ENCODE measurements around the gene ZNF628.

ZNF628 gene

GRCh38 chr19:55466241-55466614 lies 10.2 kb upstream of the ZNF628 start:
- DNase-seq: no peak

GRCh38 chr19:55467236-55468053 lies 9.0 kb upstream of the ZNF628 start:
- DNase-seq: peak in 1 of 2 donors; percentile 35

- no peak for DNase-seq
Observed at GRCh38 chr19:55468054-55468393, 8.4 kb upstream of the ZNF628 start.

GRCh38 chr19:55471266-55471665 lies 5.2 kb upstream of the ZNF628 start:
- DNase-seq: no peak

GRCh38 chr19:55472463-55472862 lies 4.0 kb upstream of the ZNF628 start:
- DNase-seq: no peak

- no peak for DNase-seq
Observed at GRCh38 chr19:55473225-55474012, 3.0 kb upstream of the ZNF628 start.

- no peak for DNase-seq
Observed at GRCh38 chr19:55474269-55475265, 1.9 kb upstream of the ZNF628 start.

- DNase-seq: no peak
Observed at GRCh38 chr19:55477905-55478304, 1.5 kb downstream of the ZNF628 start.

GRCh38 chr19:55478364-55478763 lies 1.9 kb downstream of the ZNF628 start:
- no peak for DNase-seq

- no peak for DNase-seq
Observed at GRCh38 chr19:55479045-55479444, 2.6 kb downstream of the ZNF628 start.

- no peak for DNase-seq
Observed at GRCh38 chr19:55479451-55480230, 3.2 kb downstream of the ZNF628 start.

- no peak for DNase-seq
Observed at GRCh38 chr19:55481148-55481793, 4.9 kb downstream of the ZNF628 start.

- no peak for DNase-seq
Observed at GRCh38 chr19:55481794-55482155, 5.4 kb downstream of the ZNF628 start.

- DNase-seq: no peak
Observed at GRCh38 chr19:55482156-55482961, 5.9 kb downstream of the ZNF628 start.

- DNase-seq: no peak
Observed at GRCh38 chr19:55482967-55483705, 6.7 kb downstream of the ZNF628 start.

GRCh38 chr19:55483706-55484592 lies 7.5 kb downstream of the ZNF628 start:
- DNase-seq: no peak

GRCh38 chr19:55484593-55485438 lies 8.4 kb downstream of the ZNF628 start, which contains the start of gene NAT14:
TSS of gene NAT14 (plus strand) at chr19:55485188. CDS start at chr19:55485709, 521 bp downstream.
- peak in 1 of 2 donors; percentile 17 for DNase-seq

- no peak for DNase-seq
Observed at GRCh38 chr19:55485439-55486011, 9.1 kb downstream of the ZNF628 start.
